Measurements from ENCODE around the gene CDH20.

The CDH20 gene

GRCh38 chr18:61602836-61603235 lies 269.6 kb downstream of the CDH20 start:
- no peak overlapping the region for H3K4me3 ChIP-seq (ENCODE audit: low read depth, low read length)
- TF ChIP-seq CTCF (IDR thresholded peaks at IDR 0.05; ENCODE audit: low read depth, low read length, missing control alignments): no peak
- DNase-seq (ENCODE audit: low read depth): no peak

All from GM12864 (cell line).